ENCODE results near the gene GKN2.

DNA sequence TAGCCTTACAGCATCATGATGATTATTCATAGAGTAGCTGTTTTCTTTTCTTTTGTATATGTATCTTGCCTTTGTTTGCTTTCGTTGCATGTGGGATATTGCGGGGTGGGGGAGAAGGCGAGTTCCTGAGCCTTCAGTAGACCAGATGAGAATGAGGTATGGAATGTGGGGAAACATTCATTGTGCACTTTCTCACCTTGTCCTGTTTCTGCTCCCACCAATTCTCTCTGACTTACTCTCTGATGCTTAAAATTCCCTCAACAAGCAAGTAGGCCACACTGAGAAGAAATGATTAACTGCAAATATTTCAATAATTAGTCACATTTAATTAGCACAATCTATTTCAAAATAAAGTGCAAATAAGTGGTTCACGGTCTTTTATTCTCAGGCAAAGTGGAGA lies 31.0 kb downstream of the GKN2 start:
- TF ChIP-seq POLR2A (IDR thresholded peaks at IDR 0.05) (no peak), EP300 (IDR thresholded peaks at IDR 0.05) (no peak)
- TF ChIP-seq, protein P1, sequence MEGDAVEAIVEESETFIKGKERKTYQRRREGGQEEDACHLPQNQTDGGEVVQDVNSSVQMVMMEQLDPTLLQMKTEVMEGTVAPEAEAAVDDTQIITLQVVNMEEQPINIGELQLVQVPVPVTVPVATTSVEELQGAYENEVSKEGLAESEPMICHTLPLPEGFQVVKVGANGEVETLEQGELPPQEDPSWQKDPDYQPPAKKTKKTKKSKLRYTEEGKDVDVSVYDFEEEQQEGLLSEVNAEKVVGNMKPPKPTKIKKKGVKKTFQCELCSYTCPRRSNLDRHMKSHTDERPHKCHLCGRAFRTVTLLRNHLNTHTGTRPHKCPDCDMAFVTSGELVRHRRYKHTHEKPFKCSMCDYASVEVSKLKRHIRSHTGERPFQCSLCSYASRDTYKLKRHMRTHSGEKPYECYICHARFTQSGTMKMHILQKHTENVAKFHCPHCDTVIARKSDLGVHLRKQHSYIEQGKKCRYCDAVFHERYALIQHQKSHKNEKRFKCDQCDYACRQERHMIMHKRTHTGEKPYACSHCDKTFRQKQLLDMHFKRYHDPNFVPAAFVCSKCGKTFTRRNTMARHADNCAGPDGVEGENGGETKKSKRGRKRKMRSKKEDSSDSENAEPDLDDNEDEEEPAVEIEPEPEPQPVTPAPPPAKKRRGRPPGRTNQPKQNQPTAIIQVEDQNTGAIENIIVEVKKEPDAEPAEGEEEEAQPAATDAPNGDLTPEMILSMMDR (IDR thresholded peaks at IDR 0.05): no peak

Data from tibial nerve (tissue), 4 donors.